EH (cell line): ENCODE data around the gene AQP3.
A peak's percentile ranks its signal among the peaks of the same experiment; 100 is the strongest.
"Not testable (repeated sequence)": the region's sequence is repeated elsewhere in the genome, so short reads cannot be mapped to it uniquely, and the experiment has no call there.

ENCODE experiments used
- DNase-seq: peaks from one replicate; pipeline ENCODE4 v3.0.0-alpha.2; 2015; ENCODE audit warnings: low read depth

Gene AQP3

GRCh38 chr9:33446946-33447798 lies at the start of gene AQP3:
TSS of gene AQP3 (minus strand) at chr9:33447593. CDS start at chr9:33447530, 63 bp downstream.
- DNase-seq = peak; percentile 70

GRCh38 chr9:33493819-33494218 lies 46.4 kb upstream of the AQP3 start:
- DNase-seq = peak; percentile 29

- DNase-seq = peak; percentile 83
Observed at GRCh38 chr9:33489066-33489465, 41.7 kb upstream of the AQP3 start.

GRCh38 chr9:33485312-33485711 lies 37.9 kb upstream of the AQP3 start:
- not testable (repeated sequence) for DNase-seq

- DNase-seq = no peak
Observed at GRCh38 chr9:33480976-33481375, 33.6 kb upstream of the AQP3 start.

- peak; percentile 22 for DNase-seq
Observed at GRCh38 chr9:33480106-33480505, 32.7 kb upstream of the AQP3 start.

GRCh38 chr9:33476503-33476902 lies 29.1 kb upstream of the AQP3 start:
- no peak for DNase-seq

- no peak for DNase-seq
Observed at GRCh38 chr9:33475357-33475756, 28.0 kb upstream of the AQP3 start.

- DNase-seq = peak; percentile 99
Observed at GRCh38 chr9:33473643-33474352, 26.4 kb upstream of the AQP3 start, which contains the start of gene NOL6. TSS of gene NOL6 (minus strand) at chr9:33473924. CDS start at chr9:33473842, 82 bp downstream.

GRCh38 chr9:33472881-33473615 lies 25.7 kb upstream of the AQP3 start:
- no peak for DNase-seq

- no peak for DNase-seq
Observed at GRCh38 chr9:33472171-33472880, 24.9 kb upstream of the AQP3 start.

- no peak for DNase-seq
Observed at GRCh38 chr9:33471361-33471760, 24.0 kb upstream of the AQP3 start.

- DNase-seq = no peak
Observed at GRCh38 chr9:33469891-33470290, 22.5 kb upstream of the AQP3 start.

GRCh38 chr9:33468797-33469621 lies 21.6 kb upstream of the AQP3 start:
- no peak for DNase-seq

- DNase-seq = no peak
Observed at GRCh38 chr9:33468215-33468730, 20.9 kb upstream of the AQP3 start.

GRCh38 chr9:33467526-33467925 lies 20.1 kb upstream of the AQP3 start:
- no peak for DNase-seq

- peak; percentile 45 for DNase-seq
Observed at GRCh38 chr9:33466565-33467495, 19.4 kb upstream of the AQP3 start.

- no peak for DNase-seq
Observed at GRCh38 chr9:33465596-33466564, 18.5 kb upstream of the AQP3 start.
